Colonic mucosa (tissue), 4 donors: ENCODE results near the gene PEX5L. TPM values are rescaled to one million over a fixed set of nuclear protein-coding genes. Genes with fewer than 3 reads are reported as not detected.

Source experiments
- DNase-seq: peaks from one replicate; pipeline ENCODE4 v3.0.0-alpha.2; 2020
- H3K27ac ChIP-seq: fragments of 200-600 bp; one replicate; pipeline ENCODE4 v1.8.0; 2021
- H3K27me3 ChIP-seq: fragments of 200-600 bp; one replicate; pipeline ENCODE4 v1.8.0; 2021
- H3K36me3 ChIP-seq: fragments of 200-600 bp; one replicate; pipeline ENCODE4 v1.8.0; 2021
- H3K4me1 ChIP-seq: fragments of 200-600 bp; one replicate; pipeline ENCODE4 v1.8.0; 2021; ENCODE audit warnings: mild to moderate bottlenecking
- H3K4me3 ChIP-seq: fragments of 200-600 bp; one replicate; pipeline ENCODE4 v1.8.0; 2021
- H3K9ac ChIP-seq, 2 donors: one replicate each; pipeline ENCODE4 v1.7.0; 2013; ENCODE audit warnings: control low read depth in 2 of 2, low read depth in 2 of 2, low read length in 2 of 2
- H3K9me3 ChIP-seq: fragments of 200-600 bp; one replicate; pipeline ENCODE4 v1.8.0; 2021
- intact Hi-C: fragments of 100-400 bp; cut with DNase I; formaldehyde crosslinking; loops from one replicate; pipeline ENCODE4 v1.14.1; 2022
- total RNA-seq, 2 donors: library from RNA; stranded (reverse); fragmentation: NEBNext Ultra II Directional in 1 of 2; extraction: Animal tissue kit (Norgen Biotek cat#: 25700) in 1 of 2; gene quantifications; one replicate each; pipeline ENCODE4 v1.2.1, GENCODE V29; 2021
- TF ChIP-seq, protein P1 (sequence below): fragments of 200-600 bp; IDR thresholded peaks from one replicate; pipeline ENCODE4 v1.8.0; 2022; ENCODE audit warnings: antibody characterized with exemption, mild to moderate bottlenecking
- donor health status: healthy.
- donor health status: DM: no; HTN: no; CAD: no.
- donor health status: DM: no; HTN: no; CAD: no.

Gene PEX5L
- total RNA-seq, 2 donors from 2014 or later: not detected

GRCh38 chr3:179772297-179772696, 264.4 kb downstream of the PEX5L start:
- Histone ChIP-seq H3K9me3 (no peaks in the 10 kb centered on the region), H3K9ac (no peak overlapping the region), H3K27ac (no peak overlapping the region), H3K4me3 (no peak overlapping the region), H3K27me3 (no peaks in the 10 kb centered on the region), H3K4me1 (no peaks in the 10 kb centered on the region), H3K36me3 (no peaks in the 10 kb centered on the region)
- TF ChIP-seq, protein P1, sequence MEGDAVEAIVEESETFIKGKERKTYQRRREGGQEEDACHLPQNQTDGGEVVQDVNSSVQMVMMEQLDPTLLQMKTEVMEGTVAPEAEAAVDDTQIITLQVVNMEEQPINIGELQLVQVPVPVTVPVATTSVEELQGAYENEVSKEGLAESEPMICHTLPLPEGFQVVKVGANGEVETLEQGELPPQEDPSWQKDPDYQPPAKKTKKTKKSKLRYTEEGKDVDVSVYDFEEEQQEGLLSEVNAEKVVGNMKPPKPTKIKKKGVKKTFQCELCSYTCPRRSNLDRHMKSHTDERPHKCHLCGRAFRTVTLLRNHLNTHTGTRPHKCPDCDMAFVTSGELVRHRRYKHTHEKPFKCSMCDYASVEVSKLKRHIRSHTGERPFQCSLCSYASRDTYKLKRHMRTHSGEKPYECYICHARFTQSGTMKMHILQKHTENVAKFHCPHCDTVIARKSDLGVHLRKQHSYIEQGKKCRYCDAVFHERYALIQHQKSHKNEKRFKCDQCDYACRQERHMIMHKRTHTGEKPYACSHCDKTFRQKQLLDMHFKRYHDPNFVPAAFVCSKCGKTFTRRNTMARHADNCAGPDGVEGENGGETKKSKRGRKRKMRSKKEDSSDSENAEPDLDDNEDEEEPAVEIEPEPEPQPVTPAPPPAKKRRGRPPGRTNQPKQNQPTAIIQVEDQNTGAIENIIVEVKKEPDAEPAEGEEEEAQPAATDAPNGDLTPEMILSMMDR: no peak
- intact Hi-C loops: no loop called here
- DNase-seq: no peak

- Histone ChIP-seq H3K9me3 (no peaks in the 10 kb centered on the region), H3K27ac (no peak overlapping the region), H3K4me3 (no peak overlapping the region), H3K9ac (no peak overlapping the region), H3K4me1 (no peaks in the 10 kb centered on the region), H3K27me3 (no peaks in the 10 kb centered on the region), H3K36me3 (no peaks in the 10 kb centered on the region)
- DNase-seq: no peak
- intact Hi-C loops: no loop called here
- TF ChIP-seq, protein P1: no peak
Measured at GRCh38 chr3:179771797-179772196, 264.9 kb downstream of the PEX5L start.

DNA sequence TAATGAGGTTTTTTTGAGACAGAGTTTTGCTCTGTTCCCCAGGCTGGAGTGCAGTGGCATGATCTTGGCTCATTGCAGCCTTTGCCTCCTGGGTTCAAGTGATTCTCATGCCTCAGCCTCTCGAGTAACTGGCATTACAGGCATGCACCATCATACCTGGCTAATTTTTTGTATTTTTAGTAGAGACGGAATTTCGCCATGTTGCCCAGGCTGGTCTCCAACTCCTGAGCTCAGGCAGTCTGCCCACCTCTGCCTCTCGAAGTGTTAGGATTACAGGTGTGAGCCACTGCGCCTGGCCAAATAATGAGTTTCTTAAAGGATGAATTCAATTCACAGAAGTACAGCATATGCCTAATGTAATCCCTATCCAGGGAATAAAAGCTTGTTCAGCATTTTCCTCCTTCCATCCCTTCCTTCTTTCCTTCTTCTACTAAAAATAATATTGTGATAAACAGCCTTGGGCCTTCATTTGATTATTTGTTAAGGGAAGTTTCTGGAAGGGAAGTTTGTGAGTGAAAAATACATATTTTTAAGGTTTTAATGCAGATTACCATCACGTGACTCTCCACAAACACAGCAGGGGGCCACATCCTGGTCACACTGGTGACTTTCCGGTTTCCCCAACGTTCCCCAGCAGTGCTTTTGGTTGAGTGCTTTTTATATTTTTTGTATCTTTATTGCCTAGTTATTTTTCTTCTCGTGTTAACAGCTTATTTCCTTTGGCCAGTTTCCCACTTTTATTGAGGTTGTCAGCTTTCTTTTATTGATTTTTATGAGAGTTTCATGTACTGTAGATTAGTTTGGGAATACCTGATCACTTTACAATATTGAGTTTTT, 267.1 kb downstream of the PEX5L start:
- Histone ChIP-seq H3K36me3 (no peaks in the 10 kb centered on the region), H3K4me1 (no peaks in the 10 kb centered on the region), H3K9me3 (no peaks in the 10 kb centered on the region), H3K27ac (no peak overlapping the region), H3K9ac (no peak overlapping the region), H3K4me3 (no peak overlapping the region), H3K27me3 (no peaks in the 10 kb centered on the region)
- TF ChIP-seq, protein P1: no peak
- intact Hi-C loops: no loop called here
- DNase-seq: peak; percentile 39

- TF ChIP-seq, protein P1: peak; percentile 43
- Histone ChIP-seq H3K4me3 (no peak overlapping the region), H3K27me3 (no peaks in the 10 kb centered on the region), H3K9me3 (no peaks in the 10 kb centered on the region), H3K27ac (no peak overlapping the region), H3K9ac (no peak overlapping the region), H3K36me3 (no peaks in the 10 kb centered on the region), H3K4me1 (no peaks in the 10 kb centered on the region)
- DNase-seq: peak; percentile 35
- intact Hi-C loops: no loop called here
Measured at GRCh38 chr3:179768080-179768479, 268.7 kb downstream of the PEX5L start.

DNA sequence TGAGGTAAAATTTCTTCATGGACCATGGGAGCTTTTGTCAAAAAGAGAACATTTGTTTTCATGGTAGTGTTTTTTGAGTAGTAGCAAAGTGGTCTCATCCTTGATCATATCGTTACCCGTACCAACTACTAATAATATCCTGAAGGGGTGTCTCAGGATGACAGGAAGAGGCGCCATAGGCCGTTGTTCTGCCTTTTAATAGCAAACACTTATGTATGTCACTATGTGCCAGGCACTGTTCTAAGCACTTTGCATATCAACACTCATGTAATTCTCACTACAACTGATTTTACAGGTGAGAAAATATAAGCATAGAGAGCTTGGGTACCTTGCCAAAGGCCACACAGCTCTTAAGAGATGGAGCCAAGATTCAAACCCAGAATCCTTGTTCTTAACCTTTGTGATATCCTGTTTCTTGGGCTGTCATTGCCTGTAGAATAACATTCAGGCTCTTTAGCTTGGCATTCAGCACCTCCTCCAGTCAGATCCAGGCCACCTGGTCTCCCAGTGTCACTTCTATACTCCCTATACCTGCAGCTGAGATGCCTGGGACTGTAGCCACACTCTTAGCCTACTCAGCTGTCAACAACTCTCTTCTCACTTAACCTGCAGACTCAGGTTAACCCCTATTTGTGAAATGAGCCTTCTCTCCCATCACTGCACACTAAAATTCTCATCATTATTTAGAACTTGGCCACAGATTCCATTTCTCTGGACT, 270.2 kb downstream of the PEX5L start:
- intact Hi-C loops: no loop called here
- no peaks in the 10 kb centered on the region for H3K36me3 ChIP-seq

More for the DNA sequence above, 270.2 kb downstream of the PEX5L start:
- Histone ChIP-seq H3K9me3 (no peaks in the 10 kb centered on the region), H3K4me3 (no peak overlapping the region), H3K9ac (no peak overlapping the region), H3K27me3 (no peaks in the 10 kb centered on the region), H3K27ac (no peak overlapping the region), H3K4me1 (no peaks in the 10 kb centered on the region)
- TF ChIP-seq, protein P1: no peak
- DNase-seq: no peak
